IMR-90 (cell line): Measurements from ENCODE around the gene AUTS2. TPM values are rescaled to one million over a fixed set of nuclear protein-coding genes. Genes with fewer than 3 reads are reported as not detected.

Source experiments
- ATAC-seq: fragments of 200-7000 bp; cut with Tn5 transposase; 2 replicates; pipeline ENCODE4 v1.9.1; 2020; ENCODE audit warnings: low read depth, mild to moderate bottlenecking, moderate library complexity
- BruUV-seq: library from RNA; stranded (reverse); fragments of 400-500 nt; replicated peaks from 2 replicates; lab custom pipeline; 2021; lab: Mats Ljungman, UMichigan
- CTCF ChIA-PET: fragments of 300-600 bp; formaldehyde crosslinking; extraction: SDS; loops from one replicate; lab custom pipeline; 2021; ENCODE audit warnings: antibody characterized with exemption; lab: Yijun Ruan, JAX
- POLR2A ChIA-PET: fragments of 300-600 bp; sonication (Branson Sonifier 250); formaldehyde crosslinking; loops from one replicate; lab custom pipeline; 2022; ENCODE audit warnings: antibody characterized with exemption; ENCODE audit not compliant: unreplicated experiment; lab: Charles Lee
- DNase-seq: peaks from one replicate; pipeline ENCODE4 v3.0.0; 2013
- H2AFZ ChIP-seq: replicated peaks from 2 replicates; pipeline ENCODE3; 2013; ENCODE audit warnings: low read length, mild to moderate bottlenecking; ENCODE audit not compliant: poor library complexity
- H2AK5ac ChIP-seq: 2 replicates; pipeline ENCODE4 v1.6.1; 2013; ENCODE audit warnings: low read depth, low read length, inconsistent platforms
- H2AK9ac ChIP-seq: replicated peaks from 2 replicates; pipeline ENCODE3; 2013; ENCODE audit warnings: mild to moderate bottlenecking, low read depth, low read length, moderate library complexity; ENCODE audit not compliant: poor library complexity
- H2BK120ac ChIP-seq: 2 replicates; pipeline ENCODE4 v1.6.1; 2013; ENCODE audit warnings: low read depth, low read length, inconsistent platforms
- H2BK15ac ChIP-seq: 3 replicates; pipeline ENCODE4 v1.6.1; 2013; ENCODE audit warnings: low read depth, low read length, inconsistent platforms
- H2BK20ac ChIP-seq: 2 replicates; pipeline ENCODE4 v1.6.1; 2013; ENCODE audit warnings: low read depth, mild to moderate bottlenecking, inconsistent platforms, low read length, moderate library complexity
- H2BK5ac ChIP-seq: 2 replicates; pipeline ENCODE4 v1.6.1; 2013; ENCODE audit warnings: mild to moderate bottlenecking, low read depth, low read length, inconsistent platforms; ENCODE audit not compliant: poor library complexity, severe bottlenecking
- H3K14ac ChIP-seq: replicated peaks from 2 replicates; pipeline ENCODE4 v1.6.1; 2013; ENCODE audit warnings: low read depth, low read length, inconsistent platforms
- H3K18ac ChIP-seq: 2 replicates; pipeline ENCODE4 v1.6.1; 2013; ENCODE audit warnings: low read depth, low read length, control low read depth
- H3K23ac ChIP-seq: 2 replicates; pipeline ENCODE4 v1.6.1; 2013; ENCODE audit warnings: low read depth, low read length, inconsistent platforms
- H3K27ac ChIP-seq: 2 replicates; pipeline ENCODE4 v1.5.1; 2013; ENCODE audit warnings: mild to moderate bottlenecking, control low read depth, low read length; ENCODE audit not compliant: insufficient read depth
- H3K27me3 ChIP-seq: 2 replicates; pipeline ENCODE4 v1.6.1; 2013; ENCODE audit warnings: low read length; ENCODE audit not compliant: control insufficient read depth, insufficient read depth
- H3K36me3 ChIP-seq: 2 replicates; pipeline ENCODE4 v1.6.1; 2013; ENCODE audit warnings: low read length, mixed read lengths; ENCODE audit not compliant: control insufficient read depth, insufficient read depth
- H3K4ac ChIP-seq: 2 replicates; pipeline ENCODE4 v1.6.1; 2013; ENCODE audit warnings: low read depth, low read length, inconsistent platforms
- H3K4me1 ChIP-seq: 2 replicates; pipeline ENCODE4 v1.6.1; 2013; ENCODE audit warnings: low read length, mixed read lengths; ENCODE audit not compliant: control insufficient read depth, insufficient read depth
- H3K4me2 ChIP-seq: 2 replicates; pipeline ENCODE4 v1.6.1; 2013; ENCODE audit warnings: low read depth, mild to moderate bottlenecking, control low read depth, low read length, moderate library complexity
- H3K4me3 ChIP-seq: 2 replicates; pipeline ENCODE4 v1.5.1; 2013; ENCODE audit warnings: low read depth, mild to moderate bottlenecking, control low read depth, low read length, moderate library complexity; ENCODE audit not compliant: insufficient read depth
- H3K56ac ChIP-seq: 2 replicates; pipeline ENCODE4 v1.6.1; 2013; ENCODE audit warnings: low read length, inconsistent platforms; ENCODE audit not compliant: insufficient read depth; ENCODE audit errors: extremely low read depth
- H3K79me1 ChIP-seq, 2 experiments: 2 replicates each; pipeline ENCODE4 v1.6.1; 2013; ENCODE audit warnings: low read length in 2 of 2, inconsistent platforms in 1 of 2, low read depth in 1 of 2
- H3K9ac ChIP-seq: 2 replicates; pipeline ENCODE4 v1.6.1; 2013; ENCODE audit warnings: low read depth, low read length, control low read depth
- H3K9me1 ChIP-seq: 2 replicates; pipeline ENCODE4 v1.6.1; 2013; ENCODE audit warnings: low read length, inconsistent platforms; ENCODE audit not compliant: insufficient read depth
- H3K9me3 ChIP-seq: 2 replicates; pipeline ENCODE4 v1.6.1; 2013; ENCODE audit warnings: low read length; ENCODE audit not compliant: control insufficient read depth, insufficient read depth
- H4K20me1 ChIP-seq: 2 replicates; pipeline ENCODE4 v1.6.1; 2013; ENCODE audit warnings: low read length, inconsistent platforms; ENCODE audit not compliant: insufficient read depth
- H4K5ac ChIP-seq: 2 replicates; pipeline ENCODE4 v1.6.1; 2013; ENCODE audit warnings: mild to moderate bottlenecking, low read depth, low read length, control low read depth
- H4K8ac ChIP-seq, 2 experiments: 2 replicates each; pipeline ENCODE4 v1.6.1; 2013; ENCODE audit warnings: low read depth in 2 of 2, low read length in 2 of 2, control low read depth in 1 of 2, inconsistent platforms in 1 of 2
- H4K91ac ChIP-seq: 2 replicates; pipeline ENCODE4 v1.6.1; 2013; ENCODE audit warnings: low read depth, low read length, inconsistent platforms; ENCODE audit not compliant: insufficient read depth
- BHLHE40 ChIP-seq: fragments of 150-350 bp; IDR thresholded peaks from 2 replicates; pipeline ENCODE4 v1.6.1; 2016; ENCODE audit warnings: mild to moderate bottlenecking, low read depth, low read length
- CEBPB ChIP-seq: IDR thresholded peaks from 2 replicates; pipeline ENCODE4 v1.6.1; 2012; ENCODE audit warnings: low read depth, low read length, improper control_type of control experiment
- CHD1 ChIP-seq: IDR thresholded peaks from 2 replicates; pipeline ENCODE4 v1.6.1; 2012; ENCODE audit warnings: low read depth, low read length, improper control_type of control experiment
- FOS ChIP-seq: fragments of 150-350 bp; IDR thresholded peaks from 2 replicates; pipeline ENCODE4 v1.6.1; 2016; ENCODE audit warnings: low read depth, low read length
- MAFK ChIP-seq: IDR thresholded peaks from 2 replicates; pipeline ENCODE4 v1.6.1; 2012; ENCODE audit warnings: low read depth, low read length, improper control_type of control experiment
- MAZ ChIP-seq: IDR thresholded peaks from 2 replicates; pipeline ENCODE4 v1.6.1; 2012; ENCODE audit warnings: low read depth, mild to moderate bottlenecking, low read length, improper control_type of control experiment, moderate library complexity, borderline replicate concordance
- MXI1 ChIP-seq: IDR thresholded peaks from 2 replicates; pipeline ENCODE4 v1.6.1; 2012; ENCODE audit warnings: low read depth, mild to moderate bottlenecking, low read length, moderate library complexity, borderline replicate concordance
- NFE2L2 ChIP-seq: fragments of 150-350 bp; IDR thresholded peaks from 2 replicates; pipeline ENCODE4 v1.6.1; 2016; ENCODE audit warnings: low read depth, mild to moderate bottlenecking, low read length
- POLR2A ChIP-seq: IDR thresholded peaks from 2 replicates; pipeline ENCODE4 v1.6.1; 2012; ENCODE audit warnings: mild to moderate bottlenecking, low read depth, low read length
- RAD21 ChIP-seq: IDR thresholded peaks from 2 replicates; pipeline ENCODE4 v1.6.1; 2012; ENCODE audit warnings: low read length, improper control_type of control experiment
- RCOR1 ChIP-seq: IDR thresholded peaks from 2 replicates; pipeline ENCODE4 v1.6.1; 2012; ENCODE audit warnings: mild to moderate bottlenecking, low read length, improper control_type of control experiment; ENCODE audit not compliant: insufficient replicate concordance
- RFX5 ChIP-seq: IDR thresholded peaks from 2 replicates; pipeline ENCODE4 v1.8.0; 2012; ENCODE audit warnings: low read depth, mild to moderate bottlenecking, low read length, moderate library complexity
- SMC3 ChIP-seq: fragments of 150-350 bp; IDR thresholded peaks from 2 replicates; pipeline ENCODE4 v1.6.1; 2016; ENCODE audit warnings: low read depth, mild to moderate bottlenecking, antibody characterized with exemption, low read length, moderate library complexity
- WGBS, 2 experiments: methylation state at CpG; one replicate each; pipeline versions ENCODE4 v1.1.5 to v1.1.7; 2013; ENCODE audit warnings: missing lambda C conversion rate in 2 of 2; ENCODE audit not compliant: insufficient read length in 1 of 2; ENCODE audit errors: extremely low coverage in 2 of 2; 5-methylcytosine and 5-hydroxymethylcytosine counted together
- dilution Hi-C: fragments of 300-500 bp; cut with HindIII; formaldehyde crosslinking; loops from one replicate; pipeline ENCODE4 v1.14.3; 2018; ENCODE audit warnings: low sequenced_read_pairs; ENCODE audit not compliant: unreplicated experiment
- in situ Hi-C: fragments of 300-500 bp; cut with MboI; formaldehyde crosslinking; loops from 3 replicates; pipeline ENCODE4 v1.14.3; 2019; ENCODE audit warnings: low sequenced_read_pairs, inconsistent platforms, mixed read lengths
- intact Hi-C: fragments of 100-400 bp; cut with micrococcal nuclease; formaldehyde crosslinking; loops from 2 replicates; pipeline ENCODE4 v1.10.0; 2022
- polyA plus RNA-seq, 3 experiments: library from polyadenylated mRNA; depleted of rRNA; stranded (reverse); fragments of >200 nt; gene quantifications; 2 replicates each; pipeline ENCODE4 v1.2.3, GENCODE V29; 2012; ENCODE audit warnings: low replicate concordance in 1 of 3
- total RNA-seq: library from RNA; depleted of rRNA; stranded (reverse); fragments of >200 nt; gene quantifications from 2 replicates; pipeline ENCODE4 v1.2.3, GENCODE V29; 2012
- TF ChIP-seq, protein P1 (sequence below): fragments of 150-350 bp; IDR thresholded peaks from 2 replicates; pipeline ENCODE4 v1.6.1; 2016; ENCODE audit warnings: low read depth, mild to moderate bottlenecking, low read length, moderate library complexity, borderline replicate concordance
- TF ChIP-seq, protein P2 (sequence below): conservative IDR thresholded peaks from 2 replicates; pipeline ENCODE4 v1.5.1; 2012; ENCODE audit warnings: mild to moderate bottlenecking, low read depth, low read length, improper control_type of control experiment
- TF ChIP-seq, protein P3 (sequence below): fragments of 150-350 bp; IDR thresholded peaks from 2 replicates; pipeline ENCODE4 v1.6.1; 2017; ENCODE audit warnings: mild to moderate bottlenecking, antibody characterized with exemption, low read length, low read depth

AUTS2 gene
- total and polyA plus RNA-seq, 2 of the 4 experiments (the other 2 are of a cell fraction): 0.90 to 3.0 TPM

DNA sequence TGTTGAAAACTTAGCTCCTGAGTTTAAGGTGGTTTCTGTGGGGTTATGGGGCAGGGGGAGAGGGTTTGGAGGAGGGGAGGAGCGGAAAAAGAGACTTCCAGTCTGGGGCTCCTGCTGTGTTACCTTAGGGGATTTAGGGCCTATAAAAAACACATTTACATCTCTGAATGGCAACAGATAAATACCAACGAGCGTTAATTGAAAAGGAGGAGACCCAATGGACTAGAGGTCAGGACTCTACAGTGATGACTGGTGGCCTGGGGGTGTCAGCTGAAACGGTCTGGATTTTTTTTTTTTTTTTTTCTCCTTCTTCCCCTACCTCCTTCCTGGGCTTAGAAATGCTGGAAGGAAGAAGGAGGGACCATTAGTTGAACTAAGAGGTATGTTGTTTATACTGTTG, 47.4 kb downstream of the AUTS2 start:
- H3K56ac ChIP-seq: no peak overlapping the region
- intact Hi-C loops: no loop called here
- no peak overlapping the region for H2AK9ac ChIP-seq
- H4K5ac ChIP-seq: no peak overlapping the region
- H3K4me1 ChIP-seq: no peaks in the 10 kb centered on the region
- H4K91ac ChIP-seq: no peak overlapping the region
- H3K18ac ChIP-seq: no peak overlapping the region
- H4K8ac ChIP-seq: no peak overlapping the region
- H3K9ac ChIP-seq: no peak overlapping the region
- H3K23ac ChIP-seq: no peak overlapping the region
- no peak overlapping the region for H3K4ac ChIP-seq
- H2BK120ac ChIP-seq: no peak overlapping the region
- no peaks in the 10 kb centered on the region for H4K20me1 ChIP-seq
- no peak overlapping the region for H3K14ac ChIP-seq
- ATAC-seq: no peak
- H3K9me3 ChIP-seq: no peaks in the 10 kb centered on the region
- H3K79me1 ChIP-seq: no peaks in the 10 kb centered on the region
- BruUV-seq: no TSS peak
- in situ Hi-C loops: no loop called here
- no peaks in the 10 kb centered on the region for H3K27me3 ChIP-seq
- no peak overlapping the region for H2BK20ac ChIP-seq
- H2AK5ac ChIP-seq: no peak overlapping the region
- no peak overlapping the region for H3K4me3 ChIP-seq
- H2BK5ac ChIP-seq: no peak overlapping the region
- H3K36me3 ChIP-seq: no peaks in the 10 kb centered on the region
- no peak overlapping the region for H3K27ac ChIP-seq
- H2BK15ac ChIP-seq: no peak overlapping the region
- H3K9me1 ChIP-seq: no peaks in the 10 kb centered on the region
- TF ChIP-seq RAD21 (no peak), CHD1 (no peak), MXI1 (no peak), FOS (no peak), NFE2L2 (no peak), CEBPB (no peak), BHLHE40 (no peak), MAFK (no peak), RFX5 (no peak), POLR2A (no peak), MAZ (no peak), SMC3 (no peak), RCOR1 (no peak)
- TF ChIP-seq, protein P1, sequence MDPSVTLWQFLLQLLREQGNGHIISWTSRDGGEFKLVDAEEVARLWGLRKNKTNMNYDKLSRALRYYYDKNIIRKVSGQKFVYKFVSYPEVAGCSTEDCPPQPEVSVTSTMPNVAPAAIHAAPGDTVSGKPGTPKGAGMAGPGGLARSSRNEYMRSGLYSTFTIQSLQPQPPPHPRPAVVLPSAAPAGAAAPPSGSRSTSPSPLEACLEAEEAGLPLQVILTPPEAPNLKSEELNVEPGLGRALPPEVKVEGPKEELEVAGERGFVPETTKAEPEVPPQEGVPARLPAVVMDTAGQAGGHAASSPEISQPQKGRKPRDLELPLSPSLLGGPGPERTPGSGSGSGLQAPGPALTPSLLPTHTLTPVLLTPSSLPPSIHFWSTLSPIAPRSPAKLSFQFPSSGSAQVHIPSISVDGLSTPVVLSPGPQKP: no peak
- TF ChIP-seq, protein P2, sequence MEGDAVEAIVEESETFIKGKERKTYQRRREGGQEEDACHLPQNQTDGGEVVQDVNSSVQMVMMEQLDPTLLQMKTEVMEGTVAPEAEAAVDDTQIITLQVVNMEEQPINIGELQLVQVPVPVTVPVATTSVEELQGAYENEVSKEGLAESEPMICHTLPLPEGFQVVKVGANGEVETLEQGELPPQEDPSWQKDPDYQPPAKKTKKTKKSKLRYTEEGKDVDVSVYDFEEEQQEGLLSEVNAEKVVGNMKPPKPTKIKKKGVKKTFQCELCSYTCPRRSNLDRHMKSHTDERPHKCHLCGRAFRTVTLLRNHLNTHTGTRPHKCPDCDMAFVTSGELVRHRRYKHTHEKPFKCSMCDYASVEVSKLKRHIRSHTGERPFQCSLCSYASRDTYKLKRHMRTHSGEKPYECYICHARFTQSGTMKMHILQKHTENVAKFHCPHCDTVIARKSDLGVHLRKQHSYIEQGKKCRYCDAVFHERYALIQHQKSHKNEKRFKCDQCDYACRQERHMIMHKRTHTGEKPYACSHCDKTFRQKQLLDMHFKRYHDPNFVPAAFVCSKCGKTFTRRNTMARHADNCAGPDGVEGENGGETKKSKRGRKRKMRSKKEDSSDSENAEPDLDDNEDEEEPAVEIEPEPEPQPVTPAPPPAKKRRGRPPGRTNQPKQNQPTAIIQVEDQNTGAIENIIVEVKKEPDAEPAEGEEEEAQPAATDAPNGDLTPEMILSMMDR: no peak
- TF ChIP-seq, protein P3, sequence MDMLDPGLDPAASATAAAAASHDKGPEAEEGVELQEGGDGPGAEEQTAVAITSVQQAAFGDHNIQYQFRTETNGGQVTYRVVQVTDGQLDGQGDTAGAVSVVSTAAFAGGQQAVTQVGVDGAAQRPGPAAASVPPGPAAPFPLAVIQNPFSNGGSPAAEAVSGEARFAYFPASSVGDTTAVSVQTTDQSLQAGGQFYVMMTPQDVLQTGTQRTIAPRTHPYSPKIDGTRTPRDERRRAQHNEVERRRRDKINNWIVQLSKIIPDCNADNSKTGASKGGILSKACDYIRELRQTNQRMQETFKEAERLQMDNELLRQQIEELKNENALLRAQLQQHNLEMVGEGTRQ: no peak
- H2AFZ ChIP-seq: no peak overlapping the region
- no peak overlapping the region for H3K4me2 ChIP-seq
- no CpG with 5 or more reads among the region's 4 CpGs for WGBS, 2 experiments
- DNase-seq: no peak
- dilution Hi-C loops: no loop called here
- POLR2A ChIA-PET: no interaction called here
- CTCF ChIA-PET: no interaction called here
